ES-I3 (cell line): ENCODE results near the gene ZXDA.
"Not testable (repeated sequence)": the region's sequence is repeated elsewhere in the genome, so short reads cannot be mapped to it uniquely, and the experiment has no call there.

Source experiments
- H3K36me3 ChIP-seq: 2 replicates; pipeline ENCODE4 v1.6.1; 2013; ENCODE audit warnings: mild to moderate bottlenecking, low read length, control low read depth, moderate library complexity; ENCODE audit not compliant: insufficient read depth
- H3K4me1 ChIP-seq: 2 replicates; pipeline ENCODE4 v1.6.1; 2013; ENCODE audit warnings: mild to moderate bottlenecking, control low read depth, low read length; ENCODE audit not compliant: insufficient read depth
- H3K9ac ChIP-seq: 2 replicates; pipeline ENCODE4 v1.6.1; 2013; ENCODE audit warnings: low read depth, mild to moderate bottlenecking, low read length, moderate library complexity
- H3K9me3 ChIP-seq: 2 replicates; pipeline ENCODE4 v1.6.1; 2013; ENCODE audit warnings: mild to moderate bottlenecking, low read length, moderate library complexity; ENCODE audit not compliant: control insufficient read depth, insufficient read depth

Gene ZXDA

GRCh38 chrX:57910287-57910912, at the start of gene ZXDA:
ZXDA (minus strand) TSS chrX:57910458; CDS start chrX:57910420, 38 bp downstream.
- H3K9ac ChIP-seq, H3K4me1 ChIP-seq, H3K9me3 ChIP-seq, H3K36me3 ChIP-seq: not testable (repeated sequence)

- Histone ChIP-seq H3K4me1 (no peaks in the 10 kb centered on the region), H3K9me3 (no peaks in the 10 kb centered on the region), H3K9ac (no peak overlapping the region), H3K36me3 (no peaks in the 10 kb centered on the region)
Measured at GRCh38 chrX:57952320-57952678, 42.0 kb upstream of the ZXDA start.

- Histone ChIP-seq H3K9ac (no peak overlapping the region), H3K36me3 (no peaks in the 10 kb centered on the region), H3K9me3 (no peaks in the 10 kb centered on the region), H3K4me1 (no peaks in the 10 kb centered on the region)
Measured at GRCh38 chrX:57951666-57952319, 41.5 kb upstream of the ZXDA start.

GRCh38 chrX:57933321-57933720, 23.1 kb upstream of the ZXDA start:
- Histone ChIP-seq H3K9me3 (no peaks in the 10 kb centered on the region), H3K9ac (no peak overlapping the region), H3K36me3 (no peaks in the 10 kb centered on the region), H3K4me1 (no peaks in the 10 kb centered on the region)

GRCh38 chrX:57932266-57932665, 22.0 kb upstream of the ZXDA start:
- H3K9me3 ChIP-seq, result no peaks in the 10 kb centered on the region
- no peak overlapping the region for H3K9ac ChIP-seq
- no peaks in the 10 kb centered on the region for H3K36me3 ChIP-seq
- H3K4me1 ChIP-seq, result no peaks in the 10 kb centered on the region

GRCh38 chrX:57930051-57930450, 19.8 kb upstream of the ZXDA start:
- H3K4me1 ChIP-seq, result no peaks in the 10 kb centered on the region
- H3K9me3 ChIP-seq, result no peaks in the 10 kb centered on the region
- no peaks in the 10 kb centered on the region for H3K36me3 ChIP-seq
- H3K9ac ChIP-seq, result no peak overlapping the region

GRCh38 chrX:57929373-57929772, 19.1 kb upstream of the ZXDA start:
- Histone ChIP-seq H3K9me3 (no peaks in the 10 kb centered on the region), H3K4me1 (no peaks in the 10 kb centered on the region), H3K9ac (no peak overlapping the region), H3K36me3 (no peaks in the 10 kb centered on the region)

- H3K9me3 ChIP-seq, result no peaks in the 10 kb centered on the region
- H3K36me3 ChIP-seq, result no peaks in the 10 kb centered on the region
- H3K4me1 ChIP-seq, result no peaks in the 10 kb centered on the region
- no peak overlapping the region for H3K9ac ChIP-seq
Measured at GRCh38 chrX:57925806-57926205, 15.5 kb upstream of the ZXDA start.

- H3K36me3 ChIP-seq, result no peaks in the 10 kb centered on the region
- no peaks in the 10 kb centered on the region for H3K4me1 ChIP-seq
- no peaks in the 10 kb centered on the region for H3K9me3 ChIP-seq
- no peak overlapping the region for H3K9ac ChIP-seq
Measured at GRCh38 chrX:57918750-57919436, 8.6 kb upstream of the ZXDA start.

- H3K4me1 ChIP-seq, result no peaks in the 10 kb centered on the region
- H3K9ac ChIP-seq, result no peak overlapping the region
- H3K9me3 ChIP-seq, result no peaks in the 10 kb centered on the region
- no peaks in the 10 kb centered on the region for H3K36me3 ChIP-seq
Measured at GRCh38 chrX:57915680-57916079, 5.4 kb upstream of the ZXDA start.

GRCh38 chrX:57909595-57910286, 517 bp downstream of the ZXDA start:
- not testable (repeated sequence) for H3K4me1 ChIP-seq, H3K9me3 ChIP-seq, H3K9ac ChIP-seq, H3K36me3 ChIP-seq

GRCh38 chrX:57908972-57909594, 1.2 kb downstream of the ZXDA start:
- not testable (repeated sequence) for H3K4me1 ChIP-seq, H3K36me3 ChIP-seq, H3K9me3 ChIP-seq, H3K9ac ChIP-seq

- H3K36me3 ChIP-seq, result no peaks in the 10 kb centered on the region
- no peak overlapping the region for H3K9ac ChIP-seq
- H3K4me1 ChIP-seq, result no peaks in the 10 kb centered on the region
- no peaks in the 10 kb centered on the region for H3K9me3 ChIP-seq
Measured at GRCh38 chrX:57906790-57907189, 3.5 kb downstream of the ZXDA start.

GRCh38 chrX:57905141-57905540, 5.1 kb downstream of the ZXDA start:
- no peaks in the 10 kb centered on the region for H3K9me3 ChIP-seq
- no peak overlapping the region for H3K9ac ChIP-seq
- no peaks in the 10 kb centered on the region for H3K4me1 ChIP-seq
- H3K36me3 ChIP-seq, result no peaks in the 10 kb centered on the region
